Measurements from ENCODE around the gene SLC6A18.

The SLC6A18 gene

GRCh38 chr5:1187234-1187949 lies 37.8 kb upstream of the SLC6A18 start:
- DNase-seq = no peak

- DNase-seq = no peak
Observed at GRCh38 chr5:1187950-1188334, 37.2 kb upstream of the SLC6A18 start.

- no peak for DNase-seq
Observed at GRCh38 chr5:1188464-1188863, 36.7 kb upstream of the SLC6A18 start.

GRCh38 chr5:1189269-1189668 lies 35.9 kb upstream of the SLC6A18 start:
- no peak for DNase-seq

- DNase-seq = no peak
Observed at GRCh38 chr5:1190278-1190677, 34.9 kb upstream of the SLC6A18 start.

- DNase-seq = no peak
Observed at GRCh38 chr5:1190837-1191239, 34.3 kb upstream of the SLC6A18 start.

- no peak for DNase-seq
Observed at GRCh38 chr5:1192971-1193590, 32.1 kb upstream of the SLC6A18 start.

GRCh38 chr5:1193591-1193985 lies 31.6 kb upstream of the SLC6A18 start:
- DNase-seq = no peak

GRCh38 chr5:1194378-1194777 lies 30.8 kb upstream of the SLC6A18 start:
- no peak for DNase-seq

GRCh38 chr5:1195439-1195838 lies 29.7 kb upstream of the SLC6A18 start:
- DNase-seq = no peak

GRCh38 chr5:1195916-1196315 lies 29.3 kb upstream of the SLC6A18 start:
- no peak for DNase-seq

- no peak for DNase-seq
Observed at GRCh38 chr5:1196562-1196961, 28.6 kb upstream of the SLC6A18 start.

- DNase-seq = no peak
Observed at GRCh38 chr5:1197876-1198666, 27.1 kb upstream of the SLC6A18 start.

GRCh38 chr5:1199340-1199648 lies 25.9 kb upstream of the SLC6A18 start:
- no peak for DNase-seq

- DNase-seq = no peak
Observed at GRCh38 chr5:1199649-1200494, 25.3 kb upstream of the SLC6A18 start.

GRCh38 chr5:1200495-1201326 lies 24.5 kb upstream of the SLC6A18 start:
- no peak for DNase-seq

- no peak for DNase-seq
Observed at GRCh38 chr5:1201327-1202025, 23.7 kb upstream of the SLC6A18 start, which contains the start of gene SLC6A19. TSS of gene SLC6A19 (plus strand) at chr5:1201595. CDS start at chr5:1201651, 56 bp downstream.

GRCh38 chr5:1202026-1202797 lies 23.0 kb upstream of the SLC6A18 start:
- no peak for DNase-seq

- DNase-seq = no peak
Observed at GRCh38 chr5:1202798-1203185, 22.4 kb upstream of the SLC6A18 start.

GRCh38 chr5:1203311-1203967 lies 21.7 kb upstream of the SLC6A18 start:
- no peak for DNase-seq
